ENCODE data around the gene GPR161.

DNA sequence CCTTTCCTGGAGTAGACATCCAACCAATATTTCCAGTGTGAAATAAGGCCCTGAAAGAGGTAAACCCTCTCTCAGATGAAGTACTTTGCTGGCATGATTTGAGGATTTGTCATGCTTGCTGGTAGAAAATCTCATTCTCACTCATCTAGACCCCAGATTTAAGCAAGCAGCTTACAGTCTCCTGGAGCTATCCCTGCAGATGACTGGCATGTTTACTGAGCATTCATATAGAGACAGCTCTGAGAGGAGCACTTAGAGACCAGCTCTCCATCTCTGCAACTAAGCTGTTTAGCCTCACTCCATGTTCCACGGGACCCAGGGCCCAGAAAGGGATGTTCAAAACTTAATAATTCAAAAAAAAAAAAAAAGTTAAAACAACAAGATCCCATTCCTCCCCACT lies 34.2 kb downstream of the GPR161 start:
- TF ChIP-seq STAT1 (IDR thresholded peaks at IDR 0.05; ENCODE audit: unreplicated experiment) (no peak), POLR2AphosphoS5 (IDR thresholded peaks at IDR 0.05; ENCODE audit: low read depth) (no peak), CTCF (conservative IDR thresholded peaks at IDR 0.05; ENCODE audit: low read depth in 2 of 2) (no peak), JUNB (IDR thresholded peaks at IDR 0.05; ENCODE audit: unreplicated experiment) (no peak), EZH2 (IDR thresholded peaks at IDR 0.05; ENCODE audit: low read depth, unreplicated experiment) (no peak), EZH2phosphoT487 (IDR thresholded peaks at IDR 0.05; ENCODE audit: unreplicated experiment) (no peak), CREB1 (CRISPR knock-in tag; IDR thresholded peaks at IDR 0.05; ENCODE audit: low read depth) (no peak), NANOG (IDR thresholded peaks at IDR 0.05; ENCODE audit: borderline replicate concordance) (no peak), ZNF114 (CRISPR knock-in tag; IDR thresholded peaks at IDR 0.05) (no peak)
- TF ChIP-seq, protein P1, sequence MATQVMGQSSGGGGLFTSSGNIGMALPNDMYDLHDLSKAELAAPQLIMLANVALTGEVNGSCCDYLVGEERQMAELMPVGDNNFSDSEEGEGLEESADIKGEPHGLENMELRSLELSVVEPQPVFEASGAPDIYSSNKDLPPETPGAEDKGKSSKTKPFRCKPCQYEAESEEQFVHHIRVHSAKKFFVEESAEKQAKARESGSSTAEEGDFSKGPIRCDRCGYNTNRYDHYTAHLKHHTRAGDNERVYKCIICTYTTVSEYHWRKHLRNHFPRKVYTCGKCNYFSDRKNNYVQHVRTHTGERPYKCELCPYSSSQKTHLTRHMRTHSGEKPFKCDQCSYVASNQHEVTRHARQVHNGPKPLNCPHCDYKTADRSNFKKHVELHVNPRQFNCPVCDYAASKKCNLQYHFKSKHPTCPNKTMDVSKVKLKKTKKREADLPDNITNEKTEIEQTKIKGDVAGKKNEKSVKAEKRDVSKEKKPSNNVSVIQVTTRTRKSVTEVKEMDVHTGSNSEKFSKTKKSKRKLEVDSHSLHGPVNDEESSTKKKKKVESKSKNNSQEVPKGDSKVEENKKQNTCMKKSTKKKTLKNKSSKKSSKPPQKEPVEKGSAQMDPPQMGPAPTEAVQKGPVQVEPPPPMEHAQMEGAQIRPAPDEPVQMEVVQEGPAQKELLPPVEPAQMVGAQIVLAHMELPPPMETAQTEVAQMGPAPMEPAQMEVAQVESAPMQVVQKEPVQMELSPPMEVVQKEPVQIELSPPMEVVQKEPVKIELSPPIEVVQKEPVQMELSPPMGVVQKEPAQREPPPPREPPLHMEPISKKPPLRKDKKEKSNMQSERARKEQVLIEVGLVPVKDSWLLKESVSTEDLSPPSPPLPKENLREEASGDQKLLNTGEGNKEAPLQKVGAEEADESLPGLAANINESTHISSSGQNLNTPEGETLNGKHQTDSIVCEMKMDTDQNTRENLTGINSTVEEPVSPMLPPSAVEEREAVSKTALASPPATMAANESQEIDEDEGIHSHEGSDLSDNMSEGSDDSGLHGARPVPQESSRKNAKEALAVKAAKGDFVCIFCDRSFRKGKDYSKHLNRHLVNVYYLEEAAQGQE (IDR thresholded peaks at IDR 0.05; ENCODE audit: unreplicated experiment) = no peak
- TF ChIP-seq, protein P2, sequence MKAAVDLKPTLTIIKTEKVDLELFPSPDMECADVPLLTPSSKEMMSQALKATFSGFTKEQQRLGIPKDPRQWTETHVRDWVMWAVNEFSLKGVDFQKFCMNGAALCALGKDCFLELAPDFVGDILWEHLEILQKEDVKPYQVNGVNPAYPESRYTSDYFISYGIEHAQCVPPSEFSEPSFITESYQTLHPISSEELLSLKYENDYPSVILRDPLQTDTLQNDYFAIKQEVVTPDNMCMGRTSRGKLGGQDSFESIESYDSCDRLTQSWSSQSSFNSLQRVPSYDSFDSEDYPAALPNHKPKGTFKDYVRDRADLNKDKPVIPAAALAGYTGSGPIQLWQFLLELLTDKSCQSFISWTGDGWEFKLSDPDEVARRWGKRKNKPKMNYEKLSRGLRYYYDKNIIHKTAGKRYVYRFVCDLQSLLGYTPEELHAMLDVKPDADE (IDR thresholded peaks at IDR 0.05) = no peak
- TF ChIP-seq, protein P3, sequence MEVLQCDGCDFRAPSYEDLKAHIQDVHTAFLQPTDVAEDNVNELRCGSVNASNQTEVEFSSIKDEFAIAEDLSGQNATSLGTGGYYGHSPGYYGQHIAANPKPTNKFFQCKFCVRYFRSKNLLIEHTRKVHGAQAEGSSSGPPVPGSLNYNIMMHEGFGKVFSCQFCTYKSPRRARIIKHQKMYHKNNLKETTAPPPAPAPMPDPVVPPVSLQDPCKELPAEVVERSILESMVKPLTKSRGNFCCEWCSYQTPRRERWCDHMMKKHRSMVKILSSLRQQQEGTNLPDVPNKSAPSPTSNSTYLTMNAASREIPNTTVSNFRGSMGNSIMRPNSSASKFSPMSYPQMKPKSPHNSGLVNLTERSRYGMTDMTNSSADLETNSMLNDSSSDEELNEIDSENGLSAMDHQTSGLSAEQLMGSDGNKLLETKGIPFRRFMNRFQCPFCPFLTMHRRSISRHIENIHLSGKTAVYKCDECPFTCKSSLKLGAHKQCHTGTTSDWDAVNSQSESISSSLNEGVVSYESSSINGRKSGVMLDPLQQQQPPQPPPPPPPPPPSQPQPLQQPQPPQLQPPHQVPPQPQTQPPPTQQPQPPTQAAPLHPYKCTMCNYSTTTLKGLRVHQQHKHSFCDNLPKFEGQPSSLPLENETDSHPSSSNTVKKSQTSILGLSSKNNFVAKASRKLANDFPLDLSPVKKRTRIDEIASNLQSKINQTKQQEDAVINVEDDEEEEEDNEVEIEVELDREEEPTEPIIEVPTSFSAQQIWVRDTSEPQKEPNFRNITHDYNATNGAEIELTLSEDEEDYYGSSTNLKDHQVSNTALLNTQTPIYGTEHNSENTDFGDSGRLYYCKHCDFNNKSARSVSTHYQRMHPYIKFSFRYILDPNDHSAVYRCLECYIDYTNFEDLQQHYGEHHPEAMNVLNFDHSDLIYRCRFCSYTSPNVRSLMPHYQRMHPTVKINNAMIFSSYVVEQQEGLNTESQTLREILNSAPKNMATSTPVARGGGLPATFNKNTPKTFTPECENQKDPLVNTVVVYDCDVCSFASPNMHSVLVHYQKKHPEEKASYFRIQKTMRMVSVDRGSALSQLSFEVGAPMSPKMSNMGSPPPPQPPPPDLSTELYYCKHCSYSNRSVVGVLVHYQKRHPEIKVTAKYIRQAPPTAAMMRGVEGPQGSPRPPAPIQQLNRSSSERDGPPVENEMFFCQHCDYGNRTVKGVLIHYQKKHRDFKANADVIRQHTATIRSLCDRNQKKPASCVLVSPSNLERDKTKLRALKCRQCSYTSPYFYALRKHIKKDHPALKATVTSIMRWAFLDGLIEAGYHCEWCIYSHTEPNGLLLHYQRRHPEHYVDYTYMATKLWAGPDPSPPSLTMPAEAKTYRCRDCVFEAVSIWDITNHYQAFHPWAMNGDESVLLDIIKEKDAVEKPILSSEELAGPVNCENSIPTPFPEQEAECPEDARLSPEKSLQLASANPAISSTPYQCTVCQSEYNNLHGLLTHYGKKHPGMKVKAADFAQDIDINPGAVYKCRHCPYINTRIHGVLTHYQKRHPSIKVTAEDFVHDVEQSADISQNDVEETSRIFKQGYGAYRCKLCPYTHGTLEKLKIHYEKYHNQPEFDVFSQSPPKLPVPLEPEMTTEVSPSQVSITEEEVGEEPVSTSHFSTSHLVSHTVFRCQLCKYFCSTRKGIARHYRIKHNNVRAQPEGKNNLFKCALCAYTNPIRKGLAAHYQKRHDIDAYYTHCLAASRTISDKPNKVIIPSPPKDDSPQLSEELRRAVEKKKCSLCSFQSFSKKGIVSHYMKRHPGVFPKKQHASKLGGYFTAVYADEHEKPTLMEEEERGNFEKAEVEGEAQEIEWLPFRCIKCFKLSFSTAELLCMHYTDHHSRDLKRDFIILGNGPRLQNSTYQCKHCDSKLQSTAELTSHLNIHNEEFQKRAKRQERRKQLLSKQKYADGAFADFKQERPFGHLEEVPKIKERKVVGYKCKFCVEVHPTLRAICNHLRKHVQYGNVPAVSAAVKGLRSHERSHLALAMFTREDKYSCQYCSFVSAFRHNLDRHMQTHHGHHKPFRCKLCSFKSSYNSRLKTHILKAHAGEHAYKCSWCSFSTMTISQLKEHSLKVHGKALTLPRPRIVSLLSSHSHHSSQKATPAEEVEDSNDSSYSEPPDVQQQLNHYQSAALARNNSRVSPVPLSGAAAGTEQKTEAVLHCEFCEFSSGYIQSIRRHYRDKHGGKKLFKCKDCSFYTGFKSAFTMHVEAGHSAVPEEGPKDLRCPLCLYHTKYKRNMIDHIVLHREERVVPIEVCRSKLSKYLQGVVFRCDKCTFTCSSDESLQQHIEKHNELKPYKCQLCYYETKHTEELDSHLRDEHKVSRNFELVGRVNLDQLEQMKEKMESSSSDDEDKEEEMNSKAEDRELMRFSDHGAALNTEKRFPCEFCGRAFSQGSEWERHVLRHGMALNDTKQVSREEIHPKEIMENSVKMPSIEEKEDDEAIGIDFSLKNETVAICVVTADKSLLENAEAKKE (CRISPR knock-in tag; IDR thresholded peaks at IDR 0.05) = no peak
